Activated gamma-delta T cell treated with anti-CD3 and anti-CD28 coated beads, Interleukin-2, amount 50 U/mL, for 16 hours (primary cell): ENCODE data around the gene KIF26B.

Experiments used
- DNase-seq: peaks from one replicate; pipeline ENCODE4 v3.0.0-alpha.2; 2020; ENCODE audit warnings: low read depth

KIF26B gene

GRCh38 chr1:245512181-245512888 lies 357.6 kb downstream of the KIF26B start:
- DNase-seq, result no peak

DNA sequence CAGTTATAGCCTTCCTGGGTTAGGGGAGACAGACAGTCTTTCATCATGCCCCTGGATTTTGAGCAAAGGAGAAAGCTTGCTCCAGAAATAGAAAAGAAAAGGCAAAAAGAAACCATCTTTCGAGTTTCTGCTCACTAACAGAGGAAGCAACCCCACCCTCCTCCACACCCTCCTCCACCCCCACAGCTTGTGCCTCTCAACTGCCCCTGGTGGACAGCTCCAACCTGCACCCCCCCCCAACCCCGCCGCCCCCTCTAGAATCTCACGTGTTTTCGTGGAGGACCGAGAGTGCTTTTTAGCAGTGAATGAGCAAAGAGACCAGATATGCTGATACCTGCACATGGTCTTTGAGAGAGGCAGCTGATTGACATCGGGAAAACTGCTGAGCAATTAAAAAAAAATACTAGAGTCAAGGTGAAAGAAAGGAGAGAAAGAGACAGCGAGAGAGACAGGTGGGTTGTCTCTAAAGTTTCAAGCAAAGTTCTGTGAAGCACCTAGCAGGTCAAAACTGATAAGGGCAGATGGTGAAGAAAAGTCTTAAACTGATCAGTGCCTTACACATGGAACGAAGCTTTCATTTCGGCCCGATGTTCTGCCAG lies 358.3 kb downstream of the KIF26B start:
- no peak for DNase-seq

- no peak for DNase-seq
These were observed 361.5 kb downstream of the KIF26B start for GRCh38 chr1:245516284-245516759.

GRCh38 chr1:245520611-245521010 lies 365.8 kb downstream of the KIF26B start:
- DNase-seq, result no peak

GRCh38 chr1:245526141-245526540 lies 371.4 kb downstream of the KIF26B start:
- no peak for DNase-seq

DNA sequence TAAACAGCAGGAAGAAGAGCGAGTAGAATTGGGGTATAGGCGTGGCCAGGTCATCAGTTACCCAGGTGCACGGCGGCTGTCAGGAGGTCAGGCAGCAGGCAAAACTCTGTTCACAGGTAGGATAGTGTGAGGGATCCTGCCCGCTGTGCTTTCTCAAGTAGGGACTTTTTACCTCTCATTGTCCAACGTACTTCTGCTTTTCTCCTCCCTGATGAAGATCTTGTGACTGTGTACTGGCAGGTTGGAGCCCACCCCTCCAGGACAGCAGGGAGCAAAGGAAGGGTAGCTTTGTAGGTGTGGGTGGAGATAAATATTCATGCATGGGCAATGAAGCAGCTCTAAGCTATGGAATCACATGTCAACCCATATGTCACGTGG lies 373.5 kb downstream of the KIF26B start:
- DNase-seq, result no peak

DNA sequence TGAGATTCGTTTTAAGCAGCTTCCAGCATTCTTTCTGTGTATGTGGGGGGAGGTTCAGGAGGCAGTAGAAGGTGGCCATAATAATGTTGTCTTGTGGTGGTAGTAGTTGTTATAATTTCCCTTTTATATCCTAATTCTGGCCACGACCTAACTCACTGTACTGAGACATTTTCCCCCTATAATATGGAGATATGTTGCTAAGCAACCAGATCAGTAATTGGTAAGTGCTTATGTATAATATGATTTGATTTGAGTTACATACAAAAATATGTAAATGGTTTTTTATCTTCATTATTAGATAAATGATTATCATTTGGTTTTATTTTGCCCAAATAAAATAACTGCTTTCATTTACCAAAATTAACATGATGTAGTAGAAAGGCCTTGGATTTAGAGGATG lies 376.2 kb downstream of the KIF26B start:
- DNase-seq, result no peak

DNA sequence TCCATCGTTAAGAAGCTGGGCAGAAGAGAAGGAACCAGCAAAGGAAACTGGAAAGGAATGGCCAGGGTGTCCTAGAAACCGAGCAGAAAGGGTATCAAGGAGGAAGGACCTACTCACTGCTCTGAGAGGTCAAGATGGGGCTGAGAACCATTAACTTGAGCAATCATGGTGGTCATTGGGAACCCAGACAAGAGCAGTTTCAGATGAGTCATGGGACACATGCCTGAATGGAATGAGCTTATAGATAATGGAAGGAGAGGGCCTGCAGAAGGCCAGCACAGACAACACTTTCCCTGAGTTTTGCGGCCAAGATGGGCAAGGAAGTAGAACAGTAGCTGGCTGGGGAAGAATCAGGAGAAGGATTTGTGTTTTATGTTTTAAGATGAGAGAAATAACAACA lies 383.2 kb downstream of the KIF26B start:
- no peak for DNase-seq

- no peak for DNase-seq
These were observed 383.9 kb downstream of the KIF26B start for GRCh38 chr1:245538671-245539070.

- no peak for DNase-seq
These were observed 386.6 kb downstream of the KIF26B start for GRCh38 chr1:245541369-245541768.

DNA sequence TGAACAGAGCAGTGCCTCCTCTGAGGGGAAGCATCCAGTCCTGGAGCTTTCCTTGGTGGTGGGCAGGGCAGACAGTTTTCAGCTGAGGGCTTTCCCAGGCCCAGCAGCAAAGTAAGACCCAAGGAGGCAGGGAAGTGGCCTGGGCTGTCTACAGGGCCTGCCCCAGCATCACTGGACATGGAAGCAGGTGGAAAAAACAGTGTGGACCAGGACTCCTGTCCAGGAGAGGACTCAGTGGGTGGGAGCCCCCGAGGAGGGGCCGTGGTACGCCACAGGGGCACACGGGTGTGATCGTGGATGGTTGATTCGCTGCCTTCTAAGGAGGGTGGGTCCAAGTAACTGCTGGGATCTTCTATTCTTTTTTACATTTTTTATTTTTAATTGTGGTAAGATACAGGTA lies 387.6 kb downstream of the KIF26B start:
- no peak for DNase-seq

DNA sequence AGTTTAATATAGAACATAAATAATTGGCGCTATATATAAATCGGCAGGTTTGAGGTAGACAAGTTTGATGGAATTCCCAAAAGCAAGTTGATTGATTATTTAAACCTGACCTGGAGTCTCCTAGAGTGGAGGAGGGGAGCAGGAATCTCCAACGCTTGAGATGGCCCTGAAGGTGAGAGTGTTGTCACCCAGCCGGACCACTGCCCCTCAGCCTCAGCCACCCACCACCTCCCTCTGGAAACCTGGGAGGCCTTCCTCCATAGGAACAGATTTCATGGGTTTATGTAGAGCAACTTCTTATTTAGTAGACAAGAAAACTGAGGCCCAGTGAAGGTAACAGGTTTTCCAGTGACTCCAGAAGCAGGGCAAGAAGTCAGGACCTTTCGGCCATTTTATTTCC lies 389.5 kb downstream of the KIF26B start:
- DNase-seq, result no peak

DNA sequence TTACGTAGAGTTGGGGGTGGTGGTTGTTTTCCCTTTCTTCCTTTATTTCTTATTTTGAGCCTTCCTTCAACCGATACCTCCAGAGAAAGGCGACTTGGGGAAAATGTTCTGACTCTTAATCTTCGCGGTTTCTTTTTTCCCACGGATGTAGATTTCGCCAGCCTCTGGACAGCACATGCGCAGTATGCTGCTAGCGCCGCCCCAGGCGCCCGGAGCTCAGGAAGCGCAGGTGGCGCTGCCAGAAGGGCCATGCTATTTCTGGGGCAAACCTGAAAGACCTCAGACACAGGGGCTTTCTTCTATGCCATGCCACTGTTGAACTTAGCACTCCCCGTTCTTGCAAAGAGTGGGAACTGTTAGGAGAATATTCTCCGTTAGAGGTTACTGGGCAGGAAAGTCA lies 392.1 kb downstream of the KIF26B start:
- DNase-seq, result no peak

- no peak for DNase-seq
These were observed 395.4 kb downstream of the KIF26B start for GRCh38 chr1:245549996-245550719.

GRCh38 chr1:245550720-245551043 lies 395.9 kb downstream of the KIF26B start:
- DNase-seq, result no peak

GRCh38 chr1:245551536-245551935 lies 396.8 kb downstream of the KIF26B start:
- DNase-seq, result no peak

DNA sequence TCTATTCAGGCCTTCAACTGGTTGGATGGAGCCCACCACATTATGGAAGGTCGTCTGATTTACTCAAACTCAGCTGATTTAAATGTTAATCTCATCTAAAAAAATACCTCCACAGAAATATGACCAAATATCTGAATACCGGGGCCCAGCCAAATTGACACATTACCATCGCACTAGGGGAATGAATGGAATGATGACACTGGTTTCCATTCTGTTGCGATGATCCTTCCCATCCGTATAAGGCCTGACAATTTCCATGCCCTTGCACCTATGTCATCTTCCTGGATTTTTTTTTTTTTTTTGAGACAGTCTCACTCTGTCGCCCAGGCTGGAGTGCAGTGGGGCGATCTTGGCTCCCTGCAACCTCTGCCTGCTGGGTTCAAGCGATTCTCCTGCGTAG lies 397.5 kb downstream of the KIF26B start:
- no peak for DNase-seq

DNA sequence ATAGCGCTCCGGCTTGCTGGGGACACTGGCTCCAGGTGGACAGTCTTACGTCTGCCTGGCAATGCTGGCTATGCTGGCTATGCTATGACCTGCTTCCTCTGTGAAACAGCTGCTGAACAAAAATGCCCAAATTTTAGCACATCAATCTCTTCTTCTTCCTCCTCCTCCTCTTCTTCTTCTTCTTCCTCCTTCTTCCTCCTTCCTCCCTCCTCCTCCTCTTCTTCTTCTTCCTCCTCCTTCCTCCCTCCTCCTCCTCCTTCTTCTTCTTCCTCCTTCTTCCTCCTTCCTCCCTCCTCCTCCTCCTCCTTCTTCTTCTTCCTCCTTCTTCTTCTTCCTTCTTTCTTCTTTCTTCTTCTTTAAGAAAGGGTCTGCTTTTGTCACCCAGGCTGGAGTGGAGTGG lies 401.3 kb downstream of the KIF26B start:
- no peak for DNase-seq

DNA sequence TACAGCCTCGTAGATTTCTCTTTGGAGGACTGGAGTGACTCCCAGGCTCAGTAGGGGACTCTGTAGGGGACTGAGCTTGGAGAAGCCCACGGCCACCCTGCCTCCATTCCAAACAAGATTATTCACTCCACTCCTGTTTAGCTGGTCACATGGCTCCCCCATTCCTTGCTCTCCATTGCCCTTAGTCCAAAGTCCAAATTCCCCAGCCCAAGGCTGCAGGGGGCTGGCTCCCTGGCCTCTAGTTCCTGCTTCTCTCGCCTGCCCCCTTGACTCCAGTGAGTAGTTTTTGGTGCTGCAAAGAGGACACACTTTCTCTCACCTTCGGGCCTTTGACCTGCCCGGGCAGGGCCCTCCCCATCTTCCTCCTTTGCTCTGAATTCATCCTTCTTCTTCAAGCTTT lies 403.3 kb downstream of the KIF26B start:
- DNase-seq, result no peak

DNA sequence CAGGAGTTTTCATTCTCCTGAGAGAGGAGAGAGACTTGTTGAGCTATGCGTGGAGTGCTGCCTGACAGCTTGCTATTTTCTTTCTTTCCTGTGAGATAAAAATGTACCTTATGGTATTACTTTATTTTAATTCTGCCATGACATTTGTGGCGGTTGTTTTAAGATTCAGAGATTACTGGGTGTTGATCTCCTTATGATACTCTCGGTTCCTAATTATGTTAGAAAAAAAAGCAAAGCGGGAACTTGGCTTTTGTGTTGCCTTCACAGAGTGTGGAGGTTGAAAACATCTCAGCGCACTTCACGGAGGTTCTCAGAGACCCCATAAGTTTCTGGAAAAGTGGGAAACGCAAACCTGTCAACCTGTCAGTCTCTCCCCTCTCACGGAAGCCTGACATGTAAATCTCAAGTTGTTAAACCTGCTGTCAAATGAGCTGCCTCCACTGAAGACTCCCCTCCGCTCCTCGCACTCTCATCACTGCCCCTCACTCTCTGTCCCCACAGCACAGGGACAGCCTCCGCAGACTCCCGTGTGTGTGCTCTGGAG lies 405.6 kb downstream of the KIF26B start:
- no peak for DNase-seq

DNA sequence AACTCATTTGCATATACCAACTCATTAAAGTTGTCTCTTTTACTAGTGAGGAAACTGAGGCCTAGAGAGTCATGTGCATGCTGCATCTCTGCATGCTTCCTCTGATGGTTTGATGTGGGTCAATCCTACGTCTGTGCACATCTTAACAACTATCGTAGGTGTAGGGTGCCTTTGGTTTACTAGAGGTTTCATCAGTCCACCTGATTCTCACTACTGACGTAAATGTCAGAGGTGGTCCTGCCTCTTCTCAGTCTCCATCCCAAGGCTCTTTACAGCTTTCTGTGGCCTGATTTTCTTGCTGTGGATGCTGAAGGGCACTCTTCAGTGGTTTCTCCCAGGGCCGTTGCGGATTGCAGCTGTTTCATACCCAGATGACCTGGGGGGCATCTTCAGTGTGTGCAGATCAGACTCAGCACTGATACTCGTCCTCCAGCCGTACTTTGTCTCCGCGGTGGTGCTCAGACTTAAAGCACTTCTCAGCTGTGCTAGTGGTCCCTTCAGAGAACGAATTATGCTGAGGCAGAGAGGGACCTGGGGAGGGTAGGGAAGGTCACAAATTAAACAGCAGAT lies 407.0 kb downstream of the KIF26B start:
- no peak for DNase-seq

- DNase-seq, result no peak
These were observed 411.3 kb downstream of the KIF26B start for GRCh38 chr1:245566134-245566533.

- no peak for DNase-seq
These were observed 412.2 kb downstream of the KIF26B start for GRCh38 chr1:245566952-245567351.
